GM12892 (cell line): Measurements from ENCODE around the gene CYTH2.

ENCODE experiments used
- POLR2A ChIP-seq: IDR thresholded peaks from 2 replicates; pipeline ENCODE4 v1.6.1; 2011; ENCODE audit warnings: low read depth, low read length, control low read depth
- TAF1 ChIP-seq: IDR thresholded peaks from 2 replicates; pipeline ENCODE4 v1.6.1; 2011; ENCODE audit warnings: low read depth, mild to moderate bottlenecking, control low read depth, low read length, borderline replicate concordance

DNA sequence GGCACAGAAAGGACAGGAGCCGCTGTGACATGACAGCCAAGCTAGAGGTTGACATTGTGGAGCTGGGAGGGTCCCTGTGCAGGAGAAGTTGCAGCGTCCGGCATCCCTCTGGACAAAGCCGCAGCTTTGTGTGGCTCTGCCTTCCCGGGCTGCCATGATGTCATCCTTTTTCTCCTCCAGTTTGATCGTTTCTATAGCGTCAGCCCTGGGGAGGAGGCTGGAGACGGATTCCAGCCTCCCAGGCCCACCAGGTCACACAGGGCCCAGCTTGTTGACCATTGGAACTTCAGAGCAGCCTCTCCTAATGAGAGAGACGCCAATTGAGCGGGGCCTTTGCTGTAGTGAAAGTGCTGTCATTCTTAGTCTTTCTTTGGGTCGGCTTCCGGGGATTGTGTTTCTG is 17.5 kb upstream of the CYTH2 start:
- TF ChIP-seq TAF1 (no peak), POLR2A (no peak)
